GM12891 (cell line): ENCODE data around the gene PACS2.
"Not testable (repeated sequence)": the region's sequence is repeated elsewhere in the genome, so short reads cannot be mapped to it uniquely, and the experiment has no call there.

Source experiments
- POLR2A ChIP-seq: IDR thresholded peaks from 2 replicates; pipeline ENCODE4 v1.6.1; 2011; ENCODE audit warnings: low read depth, low read length, control low read depth
- SPI1 ChIP-seq: IDR thresholded peaks from 2 replicates; pipeline ENCODE4 v1.6.1; 2011; ENCODE audit warnings: low read depth, low read length, control low read depth

DNA sequence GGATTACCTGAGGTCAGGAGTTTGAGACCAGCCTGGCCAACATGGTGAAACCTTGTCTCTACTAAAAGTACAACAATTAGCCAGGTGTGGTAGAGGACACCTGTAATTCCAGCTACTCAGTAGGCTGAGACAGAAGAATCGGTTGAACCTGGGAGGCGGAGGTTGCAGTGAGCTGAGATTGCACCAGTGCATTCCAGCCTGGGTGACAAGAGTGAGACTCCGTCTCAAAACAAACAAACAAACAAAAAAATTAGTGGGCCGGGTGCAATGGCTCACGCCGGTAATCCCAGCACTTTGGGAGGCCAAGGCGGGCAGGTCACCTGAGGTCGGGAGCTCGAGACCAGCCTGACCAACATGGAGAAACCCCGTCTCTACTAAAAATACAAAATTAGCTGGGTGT lies 46.9 kb downstream of the PACS2 start:
- TF ChIP-seq SPI1, POLR2A: not testable (repeated sequence)
